SK-N-SH treated with all-trans-retinoic acid at 6 μM for 48 hours (cell line): Measurements from ENCODE around the gene CDS1.

Experiments used
- GLIS3 ChIP-seq: fragments of 250-450 bp; sonication (Bioruptor Pico); IDR thresholded peaks from 2 replicates; pipeline ENCODE4 v1.5.0; 2020; ENCODE audit warnings: mild to moderate bottlenecking, moderate library complexity
- ISL1 ChIP-seq: fragments of 250-450 bp; sonication (Bioruptor Pico); IDR thresholded peaks from 2 replicates; pipeline ENCODE4 v2.1.2; 2022; ENCODE audit warnings: mild to moderate bottlenecking, moderate library complexity
- OSR1 ChIP-seq: fragments of 250-450 bp; sonication (Bioruptor Pico); IDR thresholded peaks from 2 replicates; pipeline ENCODE4 v1.8.0; 2022; ENCODE audit warnings: moderate library complexity, mild to moderate bottlenecking, inconsistent platforms
- PATZ1 ChIP-seq: fragments of 250-450 bp; sonication (Bioruptor Pico); IDR thresholded peaks from 2 replicates; pipeline ENCODE4 v1.8.0; 2020; ENCODE audit warnings: mild to moderate bottlenecking, moderate library complexity, borderline replicate concordance
- RARB ChIP-seq: fragments of 250-450 bp; sonication (Bioruptor Pico); IDR thresholded peaks from 2 replicates; pipeline ENCODE4 v1.8.0; 2021; ENCODE audit warnings: mild to moderate bottlenecking, moderate library complexity
- TCF4 ChIP-seq: fragments of 250-450 bp; sonication (Bioruptor Pico); IDR thresholded peaks from 2 replicates; pipeline ENCODE4 v1.8.0; 2021; ENCODE audit warnings: mild to moderate bottlenecking, moderate library complexity, borderline replicate concordance
- ZC3H10 ChIP-seq: fragments of 250-450 bp; sonication (Bioruptor Pico); IDR thresholded peaks from 2 replicates; pipeline ENCODE4 v1.5.1; 2021; ENCODE audit warnings: mild to moderate bottlenecking, moderate library complexity
- ZFP3 ChIP-seq: fragments of 250-450 bp; sonication (Bioruptor Pico); IDR thresholded peaks from 2 replicates; pipeline ENCODE4 v1.5.0; 2020; ENCODE audit warnings: mild to moderate bottlenecking, moderate library complexity
- ZNF565 ChIP-seq: fragments of 450-650 bp; formaldehyde crosslinking; conservative IDR thresholded peaks from 2 replicates; pipeline ENCODE4 v1.5.0; 2020; ENCODE audit warnings: low read depth, mild to moderate bottlenecking, moderate library complexity

DNA sequence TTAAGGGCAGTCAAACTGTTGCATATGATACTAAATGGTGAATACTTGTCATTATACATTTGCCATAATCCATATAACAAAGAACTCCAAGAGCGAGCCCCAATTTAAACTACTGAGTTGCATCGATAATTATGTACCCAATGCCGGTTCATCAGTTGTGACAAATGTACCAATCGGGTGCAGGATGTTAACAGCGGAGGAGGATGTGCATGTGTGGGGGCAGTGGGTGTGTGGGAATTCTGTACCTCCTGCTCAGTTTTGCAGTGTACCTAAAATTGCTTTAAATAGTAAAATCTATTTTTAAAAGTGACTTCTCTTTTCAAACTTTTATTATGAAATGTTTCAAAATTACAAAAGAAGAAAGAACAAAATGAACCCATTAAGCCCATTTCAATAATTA, 20.8 kb upstream of the CDS1 start:
- TF ChIP-seq ZNF565 (CRISPR knock-in tag) (no peak), TCF4 (CRISPR knock-in tag) (no peak), ZFP3 (CRISPR knock-in tag) (no peak), PATZ1 (no peak), ZC3H10 (CRISPR knock-in tag) (no peak), GLIS3 (CRISPR knock-in tag) (no peak), ISL1 (CRISPR knock-in tag) (no peak), OSR1 (CRISPR knock-in tag) (no peak), RARB (CRISPR knock-in tag) (no peak)
